ENCODE data around the gene WDR5.
A peak's percentile ranks its signal among the peaks of the same experiment; 100 is the strongest.

The WDR5 gene

DNA sequence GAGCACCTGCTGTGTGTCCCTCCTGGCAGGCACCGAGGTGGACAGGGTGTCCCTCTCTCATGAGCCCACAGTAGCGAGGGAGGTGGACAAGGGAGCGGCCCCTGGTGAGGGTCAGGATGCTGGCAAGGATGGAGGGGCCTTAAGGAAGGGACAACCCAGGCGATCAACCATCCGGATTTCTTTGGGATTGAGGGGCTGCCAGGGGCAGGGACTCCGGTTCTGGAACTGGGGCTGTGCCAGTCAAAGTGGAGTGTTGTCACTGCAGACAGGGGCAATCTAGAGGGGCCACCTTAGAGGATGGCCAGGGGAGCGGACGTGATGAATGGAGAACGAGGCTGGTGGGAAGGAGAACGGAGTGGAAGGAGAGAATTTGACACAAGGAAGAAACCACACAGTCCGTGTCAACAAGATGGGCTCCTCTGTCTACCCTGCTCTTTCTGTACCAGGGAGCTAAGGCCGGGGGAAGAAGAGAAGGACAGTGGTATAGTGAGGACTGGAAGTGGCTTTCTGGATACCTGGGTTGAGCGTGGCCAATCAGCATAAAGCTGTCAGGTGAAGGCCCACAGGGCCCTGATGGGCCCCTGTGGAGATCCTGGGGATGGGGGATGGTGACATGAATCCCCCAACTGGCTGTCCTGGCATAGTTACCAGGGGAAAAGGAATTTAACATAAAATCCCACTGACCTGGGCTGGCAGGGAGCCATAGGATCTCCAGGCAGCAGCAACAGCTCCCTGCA is 4.2 kb upstream of the WDR5 start:
- no peak for DNase-seq (ENCODE audit: low read depth in 2 of 3, low spot score in 2 of 3)

DNA sequence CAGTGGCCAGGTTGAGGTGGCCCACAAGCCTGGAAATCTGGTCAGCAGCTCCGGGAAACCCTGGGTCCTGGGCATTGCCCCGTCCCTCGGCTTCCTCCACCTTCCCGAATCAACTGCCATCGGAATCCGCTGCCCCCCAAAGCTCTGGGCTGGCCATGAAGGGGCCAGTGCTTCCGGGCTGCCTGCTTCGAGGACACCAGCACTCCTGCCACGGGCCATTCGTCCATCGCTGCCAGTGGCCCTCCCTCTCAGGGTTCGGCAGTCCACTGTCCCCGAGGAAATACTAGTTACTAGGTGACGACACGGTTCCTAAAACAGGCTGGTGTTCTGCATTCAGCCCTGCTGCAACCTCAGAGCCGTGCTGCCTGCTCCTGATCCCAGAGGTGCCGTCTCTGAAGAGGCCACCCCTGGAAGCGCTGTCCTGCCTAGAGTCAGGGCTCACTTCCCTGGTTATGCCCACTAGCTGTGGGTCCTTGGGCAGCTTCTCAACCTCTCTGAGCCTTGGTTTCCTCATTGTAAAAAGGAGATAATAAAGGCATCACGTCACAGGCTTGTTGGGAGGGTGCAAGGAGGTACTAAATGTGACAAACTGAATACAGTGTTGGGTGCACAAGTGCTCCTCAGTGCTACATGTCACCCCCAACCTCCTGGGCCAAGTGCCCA is 3.5 kb upstream of the WDR5 start:
- no peak for DNase-seq (ENCODE audit: low read depth in 2 of 3, low spot score in 2 of 3)

GRCh38 chr9:134134949-134135342 is 936 bp upstream of the WDR5 start:
- DNase-seq (ENCODE audit: low read depth in 2 of 3, low spot score in 2 of 3): peak in 1 of 3 experiments; percentile 35

- DNase-seq (ENCODE audit: low read depth in 2 of 3, low spot score in 2 of 3): peak in 1 of 3 experiments; percentile 10
Measured at GRCh38 chr9:134136118-134136995, 475 bp downstream of the WDR5 start.

DNA sequence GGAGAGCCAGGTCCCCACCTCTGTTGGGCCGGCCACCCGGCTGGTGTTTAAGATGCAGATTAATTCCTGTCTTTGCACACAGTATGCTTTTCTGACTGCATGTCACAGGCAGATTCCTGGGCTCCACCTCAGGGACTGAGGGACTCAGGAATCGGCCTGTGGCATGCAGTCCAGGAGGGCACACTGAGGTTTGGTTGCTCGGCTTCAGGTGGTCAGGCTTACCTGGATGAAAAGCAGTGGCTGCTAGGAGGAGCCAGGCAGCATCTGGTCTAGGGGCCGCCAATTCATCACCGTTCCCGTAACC is 1.1 kb downstream of the WDR5 start:
- DNase-seq (ENCODE audit: low read depth in 2 of 3, low spot score in 2 of 3): no peak

DNA sequence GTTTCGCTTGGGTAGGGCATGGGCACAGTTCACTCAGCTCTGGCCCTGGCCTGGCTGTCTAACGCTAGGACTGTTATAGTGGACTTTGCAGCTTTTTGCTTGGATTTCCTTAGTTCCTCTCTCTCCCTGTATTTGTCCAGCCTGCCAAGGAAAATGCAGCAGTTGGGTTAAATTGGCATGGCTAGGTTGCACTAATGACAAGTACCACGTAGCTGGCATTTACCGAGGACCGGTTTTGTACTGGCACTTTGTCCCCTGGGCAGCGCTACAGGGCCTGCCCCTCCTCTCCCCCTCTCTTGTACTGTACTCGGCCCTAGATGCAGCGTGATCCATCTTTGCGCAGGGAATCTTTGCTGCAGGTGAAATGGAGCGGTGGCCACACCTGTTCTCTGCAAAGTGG is 2.4 kb downstream of the WDR5 start:
- DNase-seq (ENCODE audit: low read depth in 2 of 3, low spot score in 2 of 3): no peak

DNA sequence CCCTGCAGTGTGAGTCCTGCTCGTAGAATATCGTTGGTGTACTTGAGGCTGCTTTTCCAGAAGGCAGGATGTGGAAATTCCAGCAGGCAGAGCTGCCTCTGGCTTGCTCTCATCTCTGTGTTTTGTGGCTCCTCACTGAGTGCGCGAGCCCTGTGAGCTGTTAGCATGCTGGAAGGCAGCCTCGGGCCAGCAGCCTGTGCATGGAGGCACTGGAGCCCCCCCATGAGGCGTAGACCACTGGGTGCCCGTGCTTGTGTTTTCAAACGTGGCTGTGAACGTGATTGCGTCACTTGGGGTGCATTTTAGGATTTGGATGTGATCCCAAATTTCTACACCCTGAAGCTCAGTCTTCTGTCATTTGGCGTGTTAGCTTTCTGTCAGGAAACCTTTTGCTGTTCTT is 3.2 kb downstream of the WDR5 start:
- DNase-seq (ENCODE audit: low read depth in 2 of 3, low spot score in 2 of 3): no peak

GRCh38 chr9:134141906-134142305 is 6.0 kb downstream of the WDR5 start:
- no peak for DNase-seq (ENCODE audit: low read depth in 2 of 3, low spot score in 2 of 3)

DNA sequence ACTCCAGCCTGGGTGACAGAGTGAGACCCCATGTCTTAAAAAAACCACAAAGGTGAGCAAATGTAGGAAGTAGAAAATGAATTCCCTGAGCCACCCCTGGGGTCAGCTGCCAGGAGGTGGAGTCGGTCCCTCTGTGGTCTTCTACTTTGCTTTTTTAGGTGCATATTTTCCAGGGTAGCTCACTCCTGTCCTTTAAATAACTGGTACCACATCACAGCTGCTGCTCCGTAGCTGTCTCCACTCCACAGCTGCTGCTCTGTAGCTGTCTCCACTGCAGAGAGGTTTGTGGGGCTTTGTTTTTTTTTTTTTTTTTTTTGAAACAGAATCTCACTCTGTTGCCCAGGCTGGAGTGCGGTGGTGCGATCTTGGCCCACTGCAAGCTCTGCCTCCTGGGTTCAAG is 8.9 kb downstream of the WDR5 start:
- DNase-seq (ENCODE audit: low read depth in 2 of 3, low spot score in 2 of 3): no peak

GRCh38 chr9:134145262-134145661 is 9.4 kb downstream of the WDR5 start:
- no peak for DNase-seq (ENCODE audit: low read depth in 2 of 3, low spot score in 2 of 3)

DNA sequence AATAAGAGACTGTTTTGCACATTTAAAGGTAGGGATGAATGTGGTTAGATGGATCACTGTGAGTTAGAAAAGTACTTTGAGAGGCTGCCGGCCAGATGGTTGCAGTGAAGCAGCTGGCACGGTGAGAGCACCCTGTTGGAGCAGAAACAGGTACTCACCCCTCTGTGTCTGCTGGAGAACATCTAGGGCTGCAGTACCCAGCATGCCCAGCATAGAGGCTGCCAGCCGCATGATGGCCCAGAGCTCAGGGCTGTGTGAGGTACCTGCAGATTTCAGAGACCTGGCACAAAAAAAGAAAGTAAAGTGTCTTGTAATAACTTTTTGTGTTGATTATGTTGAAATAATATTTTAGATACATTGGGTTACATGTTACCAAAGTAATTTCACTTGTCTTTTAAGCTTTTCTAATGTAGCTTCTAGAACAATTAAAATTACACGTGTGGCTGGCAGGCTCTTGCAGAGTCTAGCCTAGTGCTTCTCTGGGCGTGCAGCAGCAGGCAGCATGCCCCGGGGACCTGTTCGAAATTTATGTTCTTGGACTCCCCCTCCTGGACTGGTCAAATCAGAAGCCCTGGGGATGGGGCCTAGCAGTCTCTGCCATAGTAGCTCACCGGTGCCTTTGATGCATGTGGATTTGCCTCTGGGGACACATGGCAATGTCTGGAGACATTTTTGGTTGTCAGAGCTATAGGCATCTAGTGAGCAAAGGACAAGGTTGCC is 11.1 kb downstream of the WDR5 start:
- DNase-seq (ENCODE audit: low read depth in 2 of 3, low spot score in 2 of 3): no peak

DNA sequence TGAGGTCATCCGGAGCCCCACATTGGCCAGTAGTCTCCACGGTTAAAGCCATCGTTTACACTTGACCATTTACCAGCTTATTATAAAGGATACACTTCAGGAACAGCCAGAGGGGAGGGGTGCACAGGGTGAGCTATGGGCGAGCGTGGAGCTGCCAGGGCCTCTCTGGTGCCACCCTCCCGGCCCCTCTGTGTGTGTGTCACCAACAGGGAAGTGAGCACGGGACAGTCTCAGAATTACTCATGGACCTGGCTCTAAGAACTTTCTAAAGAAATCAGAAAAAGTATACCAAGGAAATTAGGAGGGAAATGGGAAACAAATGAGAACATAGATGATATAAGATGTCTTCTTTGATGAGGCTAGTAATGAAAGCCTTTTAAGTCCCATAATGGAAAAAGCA is 13.5 kb downstream of the WDR5 start:
- no peak for DNase-seq (ENCODE audit: low read depth in 2 of 3, low spot score in 2 of 3)

- DNase-seq (ENCODE audit: low read depth in 2 of 3, low spot score in 2 of 3): no peak
Measured at GRCh38 chr9:134150557-134151214, 14.8 kb downstream of the WDR5 start.

DNA sequence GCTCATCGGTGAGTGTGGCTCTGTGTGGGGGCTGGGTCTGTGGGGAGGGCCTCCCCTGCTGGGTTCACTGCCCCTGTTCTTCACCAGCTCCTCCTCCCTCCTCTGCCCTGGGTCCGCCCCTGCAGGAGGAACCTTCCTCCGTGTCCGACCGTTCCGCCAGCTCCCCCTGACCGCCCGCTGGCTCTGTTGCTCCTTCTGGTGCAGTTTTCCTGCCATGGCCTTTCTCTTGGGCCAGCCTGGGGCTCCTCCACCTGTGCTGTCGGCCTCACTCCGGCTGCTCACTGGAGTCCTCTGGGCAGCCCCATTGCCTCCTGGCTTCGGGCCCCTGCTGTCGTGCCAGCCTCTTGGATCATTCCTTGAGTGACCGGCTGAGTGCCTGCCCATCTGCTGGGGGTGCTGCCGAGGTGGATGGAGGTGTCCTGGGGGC is 16.2 kb downstream of the WDR5 start:
- DNase-seq (ENCODE audit: low read depth in 2 of 3, low spot score in 2 of 3): no peak

DNA sequence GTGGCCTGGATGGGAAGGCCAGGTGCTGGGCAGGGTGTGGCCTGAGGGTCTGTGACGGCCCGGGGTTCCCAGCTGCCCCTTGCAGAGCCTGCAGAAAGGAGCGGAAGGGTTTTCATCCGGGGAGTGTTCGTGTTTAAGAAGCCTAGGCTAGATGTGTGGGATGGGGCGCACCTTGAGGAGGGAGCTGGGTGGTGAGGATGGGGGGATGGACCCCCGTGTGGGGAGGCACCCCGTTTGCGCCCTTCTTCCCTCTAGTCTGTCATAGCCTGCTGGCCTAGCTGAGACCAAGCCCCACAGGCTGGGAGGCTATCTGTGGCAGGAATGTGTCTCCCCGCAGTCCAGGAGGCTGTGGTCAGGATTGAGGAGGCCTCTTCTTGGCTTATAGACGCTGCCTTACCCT is 16.6 kb downstream of the WDR5 start:
- DNase-seq (ENCODE audit: low read depth in 2 of 3, low spot score in 2 of 3): no peak

GRCh38 chr9:134153450-134153849 is 17.6 kb downstream of the WDR5 start:
- no peak for DNase-seq (ENCODE audit: low read depth in 2 of 3, low spot score in 2 of 3)

GRCh38 chr9:134154262-134154701 is 18.4 kb downstream of the WDR5 start:
- no peak for DNase-seq (ENCODE audit: low read depth in 2 of 3, low spot score in 2 of 3)

GRCh38 chr9:134155812-134156377 is 20.0 kb downstream of the WDR5 start:
- DNase-seq (ENCODE audit: low read depth in 2 of 3, low spot score in 2 of 3): no peak

- DNase-seq (ENCODE audit: low read depth in 2 of 3, low spot score in 2 of 3): no peak
Measured at GRCh38 chr9:134156564-134157377, 20.9 kb downstream of the WDR5 start.
